ENCODE data around the gene MACROH2A2. TPM values are rescaled to one million over a fixed set of nuclear protein-coding genes. Genes with fewer than 3 reads are reported as not detected.
A peak's percentile ranks its signal among the peaks of the same experiment; 100 is the strongest.

MACROH2A2 gene
- total RNA-seq, 2 donors from 2014 or later, result 177 to 187 TPM

DNA sequence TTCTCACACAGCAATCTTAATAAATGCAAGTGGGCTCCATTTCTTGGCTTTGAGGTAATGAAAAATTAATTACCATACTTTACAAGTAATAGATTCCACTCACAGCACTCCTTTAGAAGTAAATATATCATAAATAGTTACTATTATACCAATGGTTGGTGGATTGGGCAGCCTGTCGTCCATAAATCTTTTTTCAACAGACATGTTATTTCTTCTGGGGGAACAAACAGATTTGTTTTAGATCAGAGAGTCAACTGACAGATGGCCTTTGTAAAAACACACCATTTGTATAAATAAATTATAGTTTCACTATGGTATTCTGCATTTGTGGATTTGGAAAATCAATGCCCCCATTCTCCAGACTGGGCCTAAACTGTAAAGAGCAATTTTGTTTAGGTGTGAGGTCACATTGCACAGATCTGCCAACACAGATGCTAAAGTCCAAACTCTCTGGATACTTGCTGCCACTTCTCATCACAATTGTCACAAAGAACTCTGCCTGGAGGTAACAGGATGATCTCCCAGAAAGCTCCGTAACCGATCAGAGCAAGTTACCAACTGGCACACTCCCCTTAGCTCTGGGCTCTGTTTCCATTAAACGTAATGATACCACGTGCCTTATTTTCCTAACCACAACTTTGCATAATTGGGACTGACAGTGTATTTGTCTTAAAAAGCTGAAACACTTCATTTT is 4.5 kb upstream of the MACROH2A2 start:
- TF ChIP-seq, protein P1, sequence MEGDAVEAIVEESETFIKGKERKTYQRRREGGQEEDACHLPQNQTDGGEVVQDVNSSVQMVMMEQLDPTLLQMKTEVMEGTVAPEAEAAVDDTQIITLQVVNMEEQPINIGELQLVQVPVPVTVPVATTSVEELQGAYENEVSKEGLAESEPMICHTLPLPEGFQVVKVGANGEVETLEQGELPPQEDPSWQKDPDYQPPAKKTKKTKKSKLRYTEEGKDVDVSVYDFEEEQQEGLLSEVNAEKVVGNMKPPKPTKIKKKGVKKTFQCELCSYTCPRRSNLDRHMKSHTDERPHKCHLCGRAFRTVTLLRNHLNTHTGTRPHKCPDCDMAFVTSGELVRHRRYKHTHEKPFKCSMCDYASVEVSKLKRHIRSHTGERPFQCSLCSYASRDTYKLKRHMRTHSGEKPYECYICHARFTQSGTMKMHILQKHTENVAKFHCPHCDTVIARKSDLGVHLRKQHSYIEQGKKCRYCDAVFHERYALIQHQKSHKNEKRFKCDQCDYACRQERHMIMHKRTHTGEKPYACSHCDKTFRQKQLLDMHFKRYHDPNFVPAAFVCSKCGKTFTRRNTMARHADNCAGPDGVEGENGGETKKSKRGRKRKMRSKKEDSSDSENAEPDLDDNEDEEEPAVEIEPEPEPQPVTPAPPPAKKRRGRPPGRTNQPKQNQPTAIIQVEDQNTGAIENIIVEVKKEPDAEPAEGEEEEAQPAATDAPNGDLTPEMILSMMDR (conservative IDR thresholded peaks at IDR 0.05), result no peak
- Histone ChIP-seq H3K27ac (ENCODE audit: low read depth, low read length) (no peak overlapping the region), H3K27me3 (ENCODE audit: control insufficient read depth, insufficient read depth, low read length, poor library complexity, severe bottlenecking) (no peaks in the 10 kb centered on the region), H3K4me3 (ENCODE audit: low read length) (no peak overlapping the region), H3K9me3 (ENCODE audit: control insufficient read depth, low read length) (peaks cover 4% of the 10 kb centered on the region), H3K36me3 (ENCODE audit: control insufficient read depth, insufficient read depth, low read length) (no peaks in the 10 kb centered on the region), H3K9ac (ENCODE audit: extremely low read depth, low read length, poor library complexity, severe bottlenecking) (no peak overlapping the region), H3K4me1 (ENCODE audit: control insufficient read depth, insufficient read depth, low read length) (peaks cover 13% of the 10 kb centered on the region)
- H3K4me3 Mint-ChIP-seq, result no peak overlapping the region
- peak overlapping the region; percentile 23 for H3K27ac Mint-ChIP-seq
- H3K27me3 Mint-ChIP-seq (ENCODE audit: insufficient read depth), result peaks cover 10% of the 10 kb centered on the region
- no peak for DNase-seq
- peaks cover 36% of the 10 kb centered on the region for H3K4me1 Mint-ChIP-seq
- 82 to 92% methylated on average over 4 to 5 of the region's 5 CpGs for WGBS, 2 experiments (ENCODE audit: insufficient coverage in 1 of 2, insufficient read length in 1 of 2)
- H3K36me3 Mint-ChIP-seq (ENCODE audit: low read depth), result no peaks in the 10 kb centered on the region
- peaks cover 9% of the 10 kb centered on the region for H3K9me3 Mint-ChIP-seq

DNA sequence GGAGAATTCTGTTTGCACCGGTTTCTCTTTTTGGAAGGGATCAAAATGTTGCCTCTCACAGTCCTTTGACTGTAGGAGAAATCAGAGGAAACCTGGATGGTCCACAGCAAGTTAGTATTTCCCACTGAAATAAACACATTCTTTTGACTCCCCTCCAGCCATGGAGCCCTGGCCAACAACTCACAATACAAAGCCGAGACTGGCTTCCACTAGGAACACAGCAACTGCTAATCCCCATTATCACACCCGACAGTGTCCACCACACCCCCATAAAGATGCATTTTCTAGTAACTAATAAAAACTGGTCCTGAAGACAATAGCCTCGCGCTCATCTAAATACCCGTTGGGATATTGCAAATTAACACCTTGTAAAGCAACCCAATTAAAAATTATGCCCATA is 798 bp upstream of the MACROH2A2 start:
- Histone ChIP-seq H3K27ac (ENCODE audit: low read depth, low read length) (no peak overlapping the region), H3K4me3 (ENCODE audit: low read length) (peak overlapping the region; percentile 85), H3K9me3 (ENCODE audit: control insufficient read depth, low read length) (no peaks in the 10 kb centered on the region), H3K36me3 (ENCODE audit: control insufficient read depth, insufficient read depth, low read length) (peaks cover 6% of the 10 kb centered on the region), H3K27me3 (ENCODE audit: control insufficient read depth, insufficient read depth, low read length, poor library complexity, severe bottlenecking) (no peaks in the 10 kb centered on the region), H3K9ac (ENCODE audit: extremely low read depth, low read length, poor library complexity, severe bottlenecking) (peak overlapping the region; percentile 89), H3K4me1 (ENCODE audit: control insufficient read depth, insufficient read depth, low read length) (peaks cover 21% of the 10 kb centered on the region)
- Mint-ChIP-seq H3K27me3 (ENCODE audit: insufficient read depth) (peaks cover 8% of the 10 kb centered on the region), H3K9me3 (no peaks in the 10 kb centered on the region), H3K4me1 (peaks cover 48% of the 10 kb centered on the region), H3K27ac (peak overlapping the region; percentile 98), H3K36me3 (ENCODE audit: low read depth) (peaks cover 2% of the 10 kb centered on the region), H3K4me3 (peak overlapping the region; percentile 87)
- WGBS, 2 experiments (ENCODE audit: insufficient coverage in 1 of 2, insufficient read length in 1 of 2), result 63 to 67% methylated on average over 6 of the region's 6 CpGs
- DNase-seq, result no peak
- TF ChIP-seq, protein P1 (conservative IDR thresholded peaks at IDR 0.05), result no peak

DNA sequence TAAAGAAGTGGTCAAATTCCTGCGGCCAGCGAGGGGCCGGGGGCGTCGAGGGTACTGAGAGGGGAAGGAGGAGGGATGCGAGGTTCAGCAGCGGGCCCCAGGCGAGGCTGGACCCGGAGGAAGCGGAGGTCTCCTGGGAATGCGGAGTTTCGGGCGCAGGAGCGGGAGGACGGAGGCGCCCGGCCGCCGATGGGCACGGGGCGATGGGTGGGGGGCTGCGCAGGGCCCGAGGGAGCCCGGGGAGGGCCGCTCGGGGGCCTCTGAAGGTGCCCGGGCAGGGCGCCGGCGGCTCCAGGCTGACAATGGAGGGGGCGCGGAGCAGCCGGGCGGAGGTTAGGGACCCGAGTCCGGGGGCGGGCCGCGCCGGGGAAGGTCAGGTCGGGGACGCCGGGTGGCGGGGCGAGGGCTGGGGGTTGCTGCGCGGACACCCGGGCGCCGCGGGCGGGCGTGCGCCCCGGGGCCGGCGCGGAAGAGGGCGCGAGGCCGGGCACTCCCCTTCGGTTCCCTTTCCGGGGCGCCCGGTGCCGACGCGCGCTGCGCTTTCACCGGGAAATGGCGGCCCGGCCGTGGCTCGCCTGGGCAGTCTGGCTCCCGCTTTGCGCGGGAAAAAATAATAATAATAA is 683 bp downstream of the MACROH2A2 start:
- Mint-ChIP-seq H3K36me3 (ENCODE audit: low read depth) (peaks cover 2% of the 10 kb centered on the region), H3K27ac (peak overlapping the region; percentile 98), H3K27me3 (ENCODE audit: insufficient read depth) (peaks cover 8% of the 10 kb centered on the region), H3K4me3 (peak overlapping the region; percentile 87), H3K4me1 (peaks cover 56% of the 10 kb centered on the region), H3K9me3 (no peaks in the 10 kb centered on the region)
- 0% methylated on average over 11 to 78 of the region's 78 CpGs for WGBS, 2 experiments (ENCODE audit: insufficient coverage in 1 of 2, insufficient read length in 1 of 2)
- peak; percentile 84 for DNase-seq
- H3K27ac ChIP-seq (ENCODE audit: low read depth, low read length), result peak overlapping the region; percentile 89
- no peaks in the 10 kb centered on the region for H3K9me3 ChIP-seq (ENCODE audit: control insufficient read depth, low read length)
- H3K4me1 ChIP-seq (ENCODE audit: control insufficient read depth, insufficient read depth, low read length), result peaks cover 21% of the 10 kb centered on the region
- H3K4me3 ChIP-seq (ENCODE audit: low read length), result peak overlapping the region; percentile 85
- TF ChIP-seq, protein P1 (conservative IDR thresholded peaks at IDR 0.05), result no peak
- peaks cover 6% of the 10 kb centered on the region for H3K36me3 ChIP-seq (ENCODE audit: control insufficient read depth, insufficient read depth, low read length)
- no peaks in the 10 kb centered on the region for H3K27me3 ChIP-seq (ENCODE audit: control insufficient read depth, insufficient read depth, low read length, poor library complexity, severe bottlenecking)
- H3K9ac ChIP-seq (ENCODE audit: extremely low read depth, low read length, poor library complexity, severe bottlenecking), result peak overlapping the region; percentile 89

All from endodermal cell (in vitro differentiated cells).